HL-60 (cell line): ENCODE data around the gene PLEKHD1.

ENCODE experiments used
- DNase-seq, 2 experiments: peaks; one replicate each; pipeline ENCODE4 v3.0.0-alpha.2; 2010 to 2020; ENCODE audit warnings: low read depth in 1 of 2, low spot score in 1 of 2
- H3K27ac ChIP-seq: fragments of 250-450 bp; sonication (Bioruptor Pico); replicated peaks from 2 replicates; pipeline ENCODE4 v1.5.1; 2020; ENCODE audit warnings: mild to moderate bottlenecking, moderate library complexity
- H3K27me3 ChIP-seq: fragments of 250-450 bp; sonication (Bioruptor Pico); 2 replicates; pipeline ENCODE4 v1.5.1; 2021; ENCODE audit warnings: mild to moderate bottlenecking, moderate library complexity; ENCODE audit not compliant: insufficient read depth, poor library complexity, severe bottlenecking
- H3K4me3 ChIP-seq: replicated peaks from 2 replicates; pipeline ENCODE4 v1.5.1; 2011; ENCODE audit warnings: mild to moderate bottlenecking, control low read depth, low read length; ENCODE audit not compliant: insufficient read depth
- GABPA ChIP-seq: IDR thresholded peaks from 2 replicates; pipeline ENCODE4 v1.6.1; 2012; ENCODE audit warnings: low read depth
- POLR2AphosphoS5 ChIP-seq: IDR thresholded peaks from 2 replicates; pipeline ENCODE4 v1.6.1; 2012; ENCODE audit warnings: low read depth
- SPI1 ChIP-seq: IDR thresholded peaks from 2 replicates; pipeline ENCODE4 v1.6.1; 2012; ENCODE audit warnings: low read depth, mild to moderate bottlenecking, borderline replicate concordance
- TF ChIP-seq, protein P1 (sequence below): IDR thresholded peaks from one replicate; pipeline ENCODE4 v1.5.1; 2011; ENCODE audit warnings: low read length, control low read depth, inconsistent platforms; ENCODE audit not compliant: insufficient read depth
- TF ChIP-seq, protein P2 (sequence below): IDR thresholded peaks from 2 replicates; pipeline ENCODE4 v1.6.1; 2012; ENCODE audit warnings: low read depth; ENCODE audit not compliant: insufficient replicate concordance

The PLEKHD1 gene

DNA sequence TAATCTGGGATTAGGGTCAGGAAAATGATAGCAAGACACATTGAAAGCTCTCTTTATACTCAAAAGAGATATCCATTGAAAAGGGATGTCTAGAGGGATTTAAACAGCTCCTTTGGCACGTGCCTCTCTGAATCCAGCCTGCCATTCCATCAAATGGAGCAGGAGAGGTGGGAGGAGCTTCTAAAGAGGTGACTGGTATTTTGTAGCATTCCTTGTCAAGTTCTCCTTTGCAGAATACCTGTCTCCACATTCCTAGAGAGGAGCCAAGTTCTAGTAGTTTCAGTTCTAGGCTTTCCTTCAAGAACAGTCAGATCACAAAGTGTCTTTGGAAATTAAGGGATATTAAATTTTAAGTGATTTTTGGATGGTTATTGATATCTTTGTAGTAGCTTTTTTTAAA is 25.4 kb upstream of the PLEKHD1 start:
- Histone ChIP-seq H3K27me3 (no peaks in the 10 kb centered on the region), H3K27ac (no peak overlapping the region), H3K4me3 (no peak overlapping the region)
- TF ChIP-seq, protein P1, sequence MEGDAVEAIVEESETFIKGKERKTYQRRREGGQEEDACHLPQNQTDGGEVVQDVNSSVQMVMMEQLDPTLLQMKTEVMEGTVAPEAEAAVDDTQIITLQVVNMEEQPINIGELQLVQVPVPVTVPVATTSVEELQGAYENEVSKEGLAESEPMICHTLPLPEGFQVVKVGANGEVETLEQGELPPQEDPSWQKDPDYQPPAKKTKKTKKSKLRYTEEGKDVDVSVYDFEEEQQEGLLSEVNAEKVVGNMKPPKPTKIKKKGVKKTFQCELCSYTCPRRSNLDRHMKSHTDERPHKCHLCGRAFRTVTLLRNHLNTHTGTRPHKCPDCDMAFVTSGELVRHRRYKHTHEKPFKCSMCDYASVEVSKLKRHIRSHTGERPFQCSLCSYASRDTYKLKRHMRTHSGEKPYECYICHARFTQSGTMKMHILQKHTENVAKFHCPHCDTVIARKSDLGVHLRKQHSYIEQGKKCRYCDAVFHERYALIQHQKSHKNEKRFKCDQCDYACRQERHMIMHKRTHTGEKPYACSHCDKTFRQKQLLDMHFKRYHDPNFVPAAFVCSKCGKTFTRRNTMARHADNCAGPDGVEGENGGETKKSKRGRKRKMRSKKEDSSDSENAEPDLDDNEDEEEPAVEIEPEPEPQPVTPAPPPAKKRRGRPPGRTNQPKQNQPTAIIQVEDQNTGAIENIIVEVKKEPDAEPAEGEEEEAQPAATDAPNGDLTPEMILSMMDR = no peak
- TF ChIP-seq POLR2AphosphoS5 = no peak
- no peak for TF ChIP-seq GABPA
- no peak for DNase-seq

DNA sequence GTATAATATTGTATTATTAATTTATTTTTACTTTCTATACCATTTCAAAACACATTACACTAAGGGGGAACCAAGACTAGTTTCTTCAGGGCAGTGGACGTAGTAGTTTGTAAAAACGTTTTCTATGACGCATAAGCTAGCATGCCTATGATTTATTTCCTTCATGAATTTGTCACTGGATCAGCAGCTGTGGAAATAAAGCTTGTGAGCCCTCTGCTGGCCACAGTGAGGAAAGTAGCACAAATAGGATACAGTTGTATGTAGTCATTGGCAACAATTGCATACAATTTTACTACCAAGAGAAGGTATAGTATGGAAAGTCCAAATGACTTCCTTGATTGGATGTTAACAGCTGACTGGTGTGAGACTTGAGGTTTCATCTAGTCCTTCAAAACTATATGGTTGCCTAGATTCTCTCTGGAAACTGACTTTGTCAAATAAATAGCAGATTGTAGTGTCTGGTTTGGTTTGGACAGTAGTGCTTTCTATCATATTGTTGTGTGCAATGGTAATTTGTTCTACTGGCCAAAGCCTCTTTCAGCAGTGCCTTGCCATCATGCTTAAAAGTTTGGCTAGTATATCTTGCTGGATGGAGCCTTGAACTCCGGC is 24.3 kb upstream of the PLEKHD1 start:
- Histone ChIP-seq H3K27me3 (no peaks in the 10 kb centered on the region), H3K4me3 (no peak overlapping the region), H3K27ac (no peak overlapping the region)
- peak; percentile 29 to 40 for DNase-seq
- no peak for TF ChIP-seq SPI1
- TF ChIP-seq POLR2AphosphoS5 = no peak
- TF ChIP-seq GABPA = no peak
- TF ChIP-seq, protein P2, sequence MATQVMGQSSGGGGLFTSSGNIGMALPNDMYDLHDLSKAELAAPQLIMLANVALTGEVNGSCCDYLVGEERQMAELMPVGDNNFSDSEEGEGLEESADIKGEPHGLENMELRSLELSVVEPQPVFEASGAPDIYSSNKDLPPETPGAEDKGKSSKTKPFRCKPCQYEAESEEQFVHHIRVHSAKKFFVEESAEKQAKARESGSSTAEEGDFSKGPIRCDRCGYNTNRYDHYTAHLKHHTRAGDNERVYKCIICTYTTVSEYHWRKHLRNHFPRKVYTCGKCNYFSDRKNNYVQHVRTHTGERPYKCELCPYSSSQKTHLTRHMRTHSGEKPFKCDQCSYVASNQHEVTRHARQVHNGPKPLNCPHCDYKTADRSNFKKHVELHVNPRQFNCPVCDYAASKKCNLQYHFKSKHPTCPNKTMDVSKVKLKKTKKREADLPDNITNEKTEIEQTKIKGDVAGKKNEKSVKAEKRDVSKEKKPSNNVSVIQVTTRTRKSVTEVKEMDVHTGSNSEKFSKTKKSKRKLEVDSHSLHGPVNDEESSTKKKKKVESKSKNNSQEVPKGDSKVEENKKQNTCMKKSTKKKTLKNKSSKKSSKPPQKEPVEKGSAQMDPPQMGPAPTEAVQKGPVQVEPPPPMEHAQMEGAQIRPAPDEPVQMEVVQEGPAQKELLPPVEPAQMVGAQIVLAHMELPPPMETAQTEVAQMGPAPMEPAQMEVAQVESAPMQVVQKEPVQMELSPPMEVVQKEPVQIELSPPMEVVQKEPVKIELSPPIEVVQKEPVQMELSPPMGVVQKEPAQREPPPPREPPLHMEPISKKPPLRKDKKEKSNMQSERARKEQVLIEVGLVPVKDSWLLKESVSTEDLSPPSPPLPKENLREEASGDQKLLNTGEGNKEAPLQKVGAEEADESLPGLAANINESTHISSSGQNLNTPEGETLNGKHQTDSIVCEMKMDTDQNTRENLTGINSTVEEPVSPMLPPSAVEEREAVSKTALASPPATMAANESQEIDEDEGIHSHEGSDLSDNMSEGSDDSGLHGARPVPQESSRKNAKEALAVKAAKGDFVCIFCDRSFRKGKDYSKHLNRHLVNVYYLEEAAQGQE = no peak
- TF ChIP-seq, protein P1 = peak; percentile 29

DNA sequence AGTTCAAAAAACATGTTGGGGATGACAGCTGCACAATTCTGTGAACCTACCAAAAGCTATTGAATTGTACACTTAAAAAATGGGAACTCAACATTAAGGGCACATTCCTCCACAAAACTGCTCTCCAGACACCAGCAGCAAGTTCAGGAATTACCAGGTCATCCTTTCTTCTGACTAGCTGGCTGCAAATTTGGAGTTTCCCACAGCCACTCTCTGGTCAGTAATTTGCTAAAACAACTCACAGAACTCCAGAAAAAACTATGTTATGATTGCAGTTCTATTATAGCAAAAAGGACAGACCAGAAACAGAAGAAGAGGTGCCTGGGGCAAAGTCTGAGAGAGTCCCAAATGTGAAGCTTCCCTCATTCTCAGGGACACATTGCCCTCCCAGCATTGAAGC is 20.1 kb upstream of the PLEKHD1 start:
- no peak overlapping the region for H3K27ac ChIP-seq
- no peak overlapping the region for H3K4me3 ChIP-seq
- no peaks in the 10 kb centered on the region for H3K27me3 ChIP-seq
- TF ChIP-seq POLR2AphosphoS5 (no peak), GABPA (no peak), SPI1 (no peak)
- TF ChIP-seq, protein P2 = no peak
- TF ChIP-seq, protein P1 = no peak
- DNase-seq = no peak

- DNase-seq = no peak
- no peak overlapping the region for H3K4me3 ChIP-seq
- no peak for TF ChIP-seq POLR2AphosphoS5
- H3K27me3 ChIP-seq = no peaks in the 10 kb centered on the region
- no peak overlapping the region for H3K27ac ChIP-seq
Observed at GRCh38 chr14:69464829-69465228, 19.7 kb upstream of the PLEKHD1 start.
